ENCODE data around the gene MIOX.
"Not testable (repeated sequence)": the region's sequence is repeated elsewhere in the genome, so short reads cannot be mapped to it uniquely, and the experiment has no call there.

MIOX gene

DNA sequence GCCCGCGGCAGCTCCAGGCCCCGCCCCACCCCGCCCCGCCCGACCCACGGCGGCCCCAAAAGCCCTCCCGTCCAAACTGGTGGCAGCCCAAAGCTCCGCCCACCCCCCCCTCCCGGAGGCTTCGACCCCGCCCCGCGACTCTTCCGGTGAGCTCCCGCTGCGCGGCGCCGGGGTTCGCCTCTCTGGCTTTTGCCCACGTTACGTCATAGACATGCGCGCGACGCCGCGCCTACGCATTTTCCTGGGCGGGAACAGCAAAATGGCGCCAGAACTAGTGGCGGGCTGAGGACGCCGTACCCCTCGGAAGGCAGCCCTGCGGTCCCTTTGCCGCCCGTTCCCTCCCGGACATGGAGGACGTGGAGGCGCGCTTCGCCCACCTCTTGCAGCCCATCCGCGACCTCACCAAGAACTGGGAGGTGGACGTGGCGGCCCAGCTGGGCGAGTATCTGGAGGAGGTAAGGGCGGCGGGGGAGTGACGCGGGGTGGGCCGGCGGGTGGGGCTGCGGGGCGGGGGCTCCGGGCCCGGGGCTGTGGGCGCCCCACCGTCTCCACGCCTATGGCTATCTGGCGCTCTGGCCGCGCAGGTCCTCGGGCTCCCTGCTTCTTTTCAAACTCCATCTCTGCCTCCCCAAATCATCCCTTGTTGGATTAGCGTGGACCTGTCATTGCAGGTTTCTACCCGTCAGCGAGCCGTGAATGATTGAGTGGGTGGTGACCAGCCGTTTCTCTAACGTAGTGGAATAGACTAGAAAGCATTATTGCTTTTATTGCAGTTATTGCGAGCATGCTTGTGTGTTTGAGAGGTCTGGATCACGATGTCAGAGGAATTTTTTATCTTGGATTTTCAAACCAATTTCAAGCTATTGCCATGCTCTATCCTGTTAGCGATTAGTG lies 21.6 kb downstream of the MIOX start, which contains the start of gene NCAPH2:
TSS of gene NCAPH2 (plus strand) at position 234 of the 894 bp plus-strand sequence. CDS start at position 348, 114 bp downstream.
- H3K36me3 Mint-ChIP-seq, result peaks cover 64% of the 10 kb centered on the region
- peaks cover 27% of the 10 kb centered on the region for H3K4me1 Mint-ChIP-seq
- H3K27ac Mint-ChIP-seq, result peak within 1 kb of the TSS; percentile 97
- peak; percentile 99 for DNase-seq (ENCODE audit: low spot score in 2 of 2)
- peak within 1 kb of the TSS; percentile 96 for H3K4me3 Mint-ChIP-seq
- peak; percentile 75 for ATAC-seq
- H3K9me3 Mint-ChIP-seq, result no peaks in the 10 kb centered on the region

GRCh38 chr22:50508897-50509296 lies 22.2 kb downstream of the MIOX start:
- ATAC-seq, result no peak
- H3K4me1 Mint-ChIP-seq, result peaks cover 32% of the 10 kb centered on the region
- H3K36me3 Mint-ChIP-seq, result peaks cover 64% of the 10 kb centered on the region
- H3K27ac Mint-ChIP-seq, result peak overlapping the region; percentile 97
- no peak for DNase-seq (ENCODE audit: low spot score in 2 of 2)
- H3K9me3 Mint-ChIP-seq, result no peaks in the 10 kb centered on the region
- H3K4me3 Mint-ChIP-seq, result peak overlapping the region; percentile 96

DNA sequence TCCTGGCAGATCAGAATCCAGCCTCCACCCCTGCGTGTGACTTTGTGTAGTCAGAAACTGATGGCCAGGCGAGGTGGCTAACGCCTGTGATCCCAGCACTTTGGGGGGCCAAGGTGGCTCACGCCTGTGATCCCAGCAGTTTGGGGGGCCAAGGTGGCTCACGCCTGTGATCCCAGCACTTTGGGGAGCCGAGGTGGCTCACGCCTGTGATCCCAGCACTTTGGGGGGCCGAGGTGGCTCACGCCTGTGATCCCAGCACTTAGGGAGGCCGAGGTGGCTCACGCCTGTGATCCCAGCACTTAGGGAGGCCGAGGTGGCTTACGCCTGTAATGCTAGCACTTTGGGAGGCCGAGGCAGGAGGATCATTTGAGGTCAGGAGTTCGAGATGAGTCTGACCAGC lies 26.5 kb downstream of the MIOX start:
- ATAC-seq (no peak), DNase-seq (ENCODE audit: low spot score in 2 of 2) (no peak)
- peaks cover 87% of the 10 kb centered on the region for H3K36me3 Mint-ChIP-seq
- no peak overlapping the region for H3K27ac Mint-ChIP-seq
- peaks cover 44% of the 10 kb centered on the region for H3K4me1 Mint-ChIP-seq
- no peaks in the 10 kb centered on the region for H3K9me3 Mint-ChIP-seq
- H3K4me3 Mint-ChIP-seq, result no peak overlapping the region

- no peak overlapping the region for H3K27ac Mint-ChIP-seq
- peaks cover 30% of the 10 kb centered on the region for H3K4me1 Mint-ChIP-seq
- H3K9me3 Mint-ChIP-seq, result no peaks in the 10 kb centered on the region
- no peak overlapping the region for H3K4me3 Mint-ChIP-seq
- peaks cover 86% of the 10 kb centered on the region for H3K36me3 Mint-ChIP-seq
- DNase-seq (ENCODE audit: low spot score in 2 of 2) (no peak), ATAC-seq (no peak)
These were observed 29.4 kb downstream of the MIOX start for GRCh38 chr22:50516068-50516467.

DNA sequence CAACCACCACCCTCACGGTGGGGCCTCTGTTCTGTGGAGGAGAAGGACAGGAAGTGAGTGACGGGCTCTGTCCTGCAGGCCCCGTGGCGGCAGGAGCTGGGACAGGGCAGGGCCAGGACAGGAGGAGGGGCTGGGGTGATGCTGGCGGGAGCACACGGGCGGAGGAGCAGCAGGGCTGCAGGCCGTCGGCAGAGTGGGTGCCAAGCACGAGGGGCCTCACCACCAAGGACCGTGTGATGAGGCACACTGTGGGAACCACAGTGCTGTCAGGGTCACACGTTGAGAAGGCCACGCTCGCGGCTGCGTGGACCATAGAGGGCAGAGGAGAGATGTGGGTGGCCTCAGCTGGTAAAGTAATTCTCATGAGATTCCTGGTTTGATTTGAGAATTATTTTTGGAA lies 30.2 kb downstream of the MIOX start:
- no peak for DNase-seq (ENCODE audit: low spot score in 2 of 2)
- Mint-ChIP-seq H3K27ac (no peak overlapping the region), H3K4me1 (peaks cover 30% of the 10 kb centered on the region), H3K4me3 (no peak overlapping the region), H3K36me3 (peaks cover 86% of the 10 kb centered on the region), H3K9me3 (no peaks in the 10 kb centered on the region)
- ATAC-seq, result no peak

GRCh38 chr22:50517495-50518260 lies 31.0 kb downstream of the MIOX start:
- ATAC-seq (no peak), DNase-seq (ENCODE audit: low spot score in 2 of 2) (no peak)
- Mint-ChIP-seq H3K9me3 (no peaks in the 10 kb centered on the region), H3K4me3 (no peak overlapping the region), H3K4me1 (peaks cover 24% of the 10 kb centered on the region), H3K27ac (no peak overlapping the region), H3K36me3 (peaks cover 84% of the 10 kb centered on the region)

GRCh38 chr22:50518606-50519005 lies 31.9 kb downstream of the MIOX start:
- H3K9me3 Mint-ChIP-seq, result no peaks in the 10 kb centered on the region
- ATAC-seq (no peak), DNase-seq (ENCODE audit: low spot score in 2 of 2) (no peak)
- peaks cover 31% of the 10 kb centered on the region for H3K4me1 Mint-ChIP-seq
- H3K27ac Mint-ChIP-seq, result no peak overlapping the region
- no peak overlapping the region for H3K4me3 Mint-ChIP-seq
- H3K36me3 Mint-ChIP-seq, result peaks cover 90% of the 10 kb centered on the region

DNA sequence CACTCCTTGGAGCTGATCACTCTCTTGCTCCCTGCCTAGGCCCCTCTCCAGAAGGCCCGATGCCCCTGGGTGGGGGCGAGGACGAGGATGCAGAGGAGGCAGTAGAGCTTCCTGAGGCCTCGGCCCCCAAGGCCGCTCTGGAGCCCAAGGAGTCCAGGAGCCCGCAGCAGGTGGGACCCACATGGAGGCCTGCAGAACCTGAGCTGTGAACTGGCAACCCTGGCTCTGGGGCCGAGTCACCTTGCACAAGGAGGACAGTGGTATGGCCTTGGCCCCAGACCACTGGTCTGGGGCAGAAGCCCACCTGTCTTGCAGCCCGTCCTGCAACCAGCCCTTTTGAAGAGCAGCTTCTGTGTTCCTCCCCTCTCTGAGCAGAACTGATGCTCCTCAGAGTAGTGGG lies 32.5 kb downstream of the MIOX start:
- Mint-ChIP-seq H3K4me3 (no peak overlapping the region), H3K36me3 (peaks cover 93% of the 10 kb centered on the region), H3K9me3 (no peaks in the 10 kb centered on the region), H3K27ac (no peak overlapping the region), H3K4me1 (peaks cover 28% of the 10 kb centered on the region)
- no peak for DNase-seq (ENCODE audit: low spot score in 2 of 2)
- no peak for ATAC-seq

DNA sequence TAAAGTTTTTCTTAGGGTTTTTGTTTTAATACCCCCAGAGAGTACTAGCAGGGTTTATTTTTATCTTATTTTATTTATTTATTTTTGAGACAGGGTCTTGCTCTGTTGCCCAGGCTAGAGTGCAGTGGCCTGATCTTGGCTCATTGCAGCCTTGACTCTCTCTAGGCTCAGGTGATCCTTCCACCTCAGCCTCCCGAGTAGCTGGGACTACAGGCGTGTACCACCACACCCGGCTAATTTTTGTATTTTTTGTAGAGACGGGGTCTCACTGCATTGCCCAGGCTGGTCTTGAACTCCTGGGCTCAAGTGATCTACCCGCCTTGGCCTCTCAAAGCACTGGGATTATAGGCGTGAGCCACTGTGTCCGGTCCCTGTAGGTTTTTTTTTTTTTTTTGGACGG lies 33.5 kb downstream of the MIOX start:
- peaks cover 30% of the 10 kb centered on the region for H3K4me1 Mint-ChIP-seq

DNA sequence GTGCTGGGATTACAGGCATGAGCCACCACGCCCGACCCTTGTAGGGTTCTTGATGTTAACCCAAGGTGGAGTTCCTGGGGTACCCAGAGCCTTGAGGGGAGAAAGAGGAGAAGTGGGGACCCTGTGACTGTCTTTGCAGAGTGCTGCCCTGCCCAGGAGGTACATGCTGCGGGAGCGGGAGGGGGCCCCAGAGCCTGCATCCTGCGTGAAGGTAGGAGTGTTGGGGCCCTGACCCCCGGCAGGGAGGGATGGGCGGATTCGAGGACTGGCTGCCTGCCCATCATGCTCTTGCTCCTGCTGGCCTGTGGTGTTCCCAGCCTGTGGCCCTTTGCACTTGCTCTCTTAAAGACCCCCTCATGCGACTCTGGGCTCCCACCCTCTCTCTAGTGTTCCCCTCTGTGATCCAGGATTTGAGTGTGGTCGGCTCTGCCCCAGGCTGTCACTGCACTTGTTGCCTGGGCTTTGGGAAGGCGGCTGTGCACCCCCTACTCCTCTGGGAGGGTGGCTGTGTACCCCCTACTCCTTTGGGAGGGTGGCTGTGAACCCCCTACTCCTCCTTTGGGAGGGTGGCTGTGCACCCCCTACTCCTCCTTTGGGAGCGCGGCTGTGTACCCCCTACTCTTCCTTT lies 34.3 kb downstream of the MIOX start:
- peaks cover 92% of the 10 kb centered on the region for H3K36me3 Mint-ChIP-seq
- peaks cover 24% of the 10 kb centered on the region for H3K4me1 Mint-ChIP-seq
- no peak for ATAC-seq
- H3K27ac Mint-ChIP-seq, result no peak overlapping the region
- H3K4me3 Mint-ChIP-seq, result no peak overlapping the region
- no peaks in the 10 kb centered on the region for H3K9me3 Mint-ChIP-seq
- DNase-seq (ENCODE audit: low spot score in 2 of 2), result peak in 1 of 2 donors; percentile 52

More for the DNA sequence above, 33.5 kb downstream of the MIOX start:
- not testable (repeated sequence) for H3K9me3 Mint-ChIP-seq; H3K4me3 Mint-ChIP-seq; ATAC-seq; DNase-seq (ENCODE audit: low spot score in 2 of 2); H3K27ac Mint-ChIP-seq
- peaks cover 93% of the 10 kb centered on the region for H3K36me3 Mint-ChIP-seq

DNA sequence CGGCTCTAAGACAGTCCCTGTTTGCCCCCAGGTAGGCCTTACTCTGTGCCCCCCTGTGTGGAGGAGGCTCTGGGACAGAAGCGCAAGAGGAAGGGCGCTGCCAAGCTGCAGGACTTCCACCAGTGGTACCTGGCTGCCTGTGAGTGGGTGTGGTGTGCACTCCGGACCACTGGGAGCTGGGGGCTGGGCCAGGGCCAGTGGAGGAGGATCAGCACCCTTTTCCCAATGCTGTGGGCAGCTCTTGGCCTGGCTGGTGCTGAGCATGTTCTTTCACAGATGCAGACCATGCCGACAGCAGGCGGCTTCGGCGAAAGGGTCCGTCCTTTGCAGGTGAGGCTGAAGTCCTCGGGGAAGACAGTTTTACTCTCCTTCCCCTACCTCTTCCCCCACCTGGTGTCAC lies 35.1 kb downstream of the MIOX start:
- ATAC-seq, result no peak
- H3K4me3 Mint-ChIP-seq, result no peak overlapping the region
- DNase-seq (ENCODE audit: low spot score in 2 of 2), result no peak
- H3K9me3 Mint-ChIP-seq, result no peaks in the 10 kb centered on the region
- peaks cover 23% of the 10 kb centered on the region for H3K4me1 Mint-ChIP-seq
- H3K27ac Mint-ChIP-seq, result no peak overlapping the region
- peaks cover 91% of the 10 kb centered on the region for H3K36me3 Mint-ChIP-seq

DNA sequence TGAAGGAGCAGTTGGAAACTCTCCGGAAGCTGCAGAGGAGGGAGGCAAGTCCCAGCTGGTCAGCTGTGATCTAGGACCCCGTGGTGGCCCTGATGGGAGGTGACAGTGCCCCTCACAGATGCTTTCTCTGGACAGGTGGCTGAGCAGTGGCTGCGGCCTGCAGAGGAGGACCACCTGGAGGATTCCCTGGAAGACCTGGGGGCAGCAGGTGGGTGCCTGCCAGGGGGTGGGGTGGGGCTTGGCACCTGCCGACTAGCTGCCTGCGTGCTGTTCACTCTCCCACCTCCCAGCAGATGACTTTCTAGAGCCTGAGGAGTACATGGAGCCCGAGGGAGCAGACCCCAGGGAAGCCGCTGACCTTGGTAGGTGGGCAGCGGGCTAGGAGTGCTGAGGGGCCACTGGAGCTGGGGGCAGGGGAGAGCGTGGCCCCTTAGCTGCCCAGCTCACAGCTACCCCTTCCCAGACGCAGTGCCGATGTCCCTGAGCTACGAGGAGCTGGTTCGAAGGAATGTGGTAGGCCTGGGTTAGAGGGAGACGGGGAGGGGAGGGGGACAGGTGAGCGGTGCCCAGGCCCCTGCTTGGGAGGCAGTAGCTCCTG lies 35.6 kb downstream of the MIOX start:
- Mint-ChIP-seq H3K4me3 (no peak overlapping the region), H3K36me3 (peaks cover 91% of the 10 kb centered on the region), H3K4me1 (peaks cover 29% of the 10 kb centered on the region), H3K9me3 (no peaks in the 10 kb centered on the region), H3K27ac (no peak overlapping the region)
- DNase-seq (ENCODE audit: low spot score in 2 of 2) (no peak), ATAC-seq (no peak)

DNA sequence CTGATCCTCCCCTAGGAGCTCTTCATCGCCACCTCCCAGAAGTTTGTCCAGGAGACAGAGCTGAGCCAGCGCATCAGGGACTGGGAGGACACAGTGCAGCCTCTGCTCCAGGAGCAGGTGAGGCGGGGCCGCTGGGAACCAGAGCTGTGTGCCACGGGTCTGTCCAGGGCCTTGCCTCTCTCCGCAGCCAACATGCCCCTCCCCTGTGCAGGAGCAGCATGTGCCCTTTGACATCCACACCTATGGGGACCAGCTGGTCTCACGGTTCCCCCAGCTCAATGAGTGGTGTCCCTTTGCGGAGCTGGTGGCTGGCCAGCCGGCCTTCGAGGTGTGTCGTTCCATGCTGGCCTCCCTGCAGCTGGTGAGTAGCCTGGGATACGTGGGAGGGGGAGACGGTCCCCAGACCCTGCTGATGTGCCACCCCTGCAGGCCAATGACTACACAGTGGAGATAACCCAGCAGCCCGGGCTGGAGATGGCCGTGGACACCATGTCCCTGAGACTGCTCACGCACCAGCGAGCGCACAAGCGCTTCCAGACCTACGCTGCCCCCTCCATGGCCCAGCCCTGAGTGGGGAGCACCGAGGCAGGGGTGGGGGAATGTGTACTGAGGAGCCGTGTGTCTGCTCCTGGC lies 36.3 kb downstream of the MIOX start:
- DNase-seq (ENCODE audit: low spot score in 2 of 2), result peak in 1 of 2 donors; percentile 51
- ATAC-seq, result no peak
- peaks cover 35% of the 10 kb centered on the region for H3K4me1 Mint-ChIP-seq
- no peaks in the 10 kb centered on the region for H3K9me3 Mint-ChIP-seq
- H3K27ac Mint-ChIP-seq, result no peak overlapping the region
- peaks cover 89% of the 10 kb centered on the region for H3K36me3 Mint-ChIP-seq
- H3K4me3 Mint-ChIP-seq, result no peak overlapping the region

DNA sequence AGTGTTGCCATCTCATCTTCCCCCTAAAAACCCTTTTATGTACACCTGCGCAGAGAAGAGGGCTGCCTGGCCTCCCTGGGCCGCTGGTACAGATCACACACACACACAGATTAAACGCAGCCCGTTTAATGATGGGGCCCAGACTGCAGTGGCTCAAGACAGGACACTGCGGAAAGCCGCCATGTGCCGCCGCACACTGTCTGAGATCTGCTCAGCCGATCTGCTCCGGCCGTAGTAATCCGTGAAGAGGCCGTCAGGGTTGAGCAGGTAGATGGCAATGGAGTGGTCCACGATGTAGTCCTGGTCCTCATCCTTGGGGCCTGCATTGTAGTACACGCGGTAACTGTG lies 36.8 kb downstream of the MIOX start:
- Mint-ChIP-seq H3K4me1 (peaks cover 41% of the 10 kb centered on the region), H3K27ac (no peak overlapping the region), H3K36me3 (peaks cover 87% of the 10 kb centered on the region), H3K9me3 (no peaks in the 10 kb centered on the region), H3K4me3 (peak overlapping the region; percentile 93)
- no peak for ATAC-seq
- DNase-seq (ENCODE audit: low spot score in 2 of 2), result peak in 1 of 2 donors; percentile 51
